Skeletal muscle tissue (tissue), 4 donors: ENCODE results near the gene XRN1. TPM values are rescaled to one million over a fixed set of nuclear protein-coding genes. Genes with fewer than 3 reads are reported as not detected.
"Not testable (repeated sequence)": the region's sequence is repeated elsewhere in the genome, so short reads cannot be mapped to it uniquely, and the experiment has no call there.

Experiments used
- H3K27ac ChIP-seq: one replicate; pipeline ENCODE4 v1.7.0; 2013; ENCODE audit warnings: mild to moderate bottlenecking, low read depth, low read length, inconsistent platforms
- H3K27me3 ChIP-seq, 3 donors: one replicate each; pipeline ENCODE4 v1.7.0; 2013; ENCODE audit warnings: low read length in 3 of 3; ENCODE audit not compliant: control insufficient read depth in 3 of 3, insufficient read depth in 3 of 3
- H3K36me3 ChIP-seq, 3 donors: one replicate each; pipeline ENCODE4 v1.7.0; 2013; ENCODE audit warnings: low read length in 3 of 3; ENCODE audit not compliant: control insufficient read depth in 3 of 3, insufficient read depth in 3 of 3
- H3K4me1 ChIP-seq, 3 donors: one replicate each; pipeline ENCODE4 v1.7.0; 2013; ENCODE audit warnings: low read length in 3 of 3, mild to moderate bottlenecking in 3 of 3; ENCODE audit not compliant: control insufficient read depth in 3 of 3, insufficient read depth in 3 of 3
- H3K4me3 ChIP-seq, 3 donors: one replicate each; pipeline ENCODE4 v1.7.0; 2013; ENCODE audit warnings: low read length in 3 of 3
- H3K9ac ChIP-seq, 3 donors: one replicate each; pipeline ENCODE4 v1.7.0; 2013; ENCODE audit warnings: low read length in 3 of 3, mild to moderate bottlenecking in 3 of 3, moderate library complexity in 2 of 3, low read depth in 1 of 3
- H3K9me3 ChIP-seq, 3 donors: one replicate each; pipeline ENCODE4 v1.7.0; 2013; ENCODE audit warnings: low read length in 3 of 3; ENCODE audit not compliant: control insufficient read depth in 3 of 3
- total RNA-seq: library from RNA; depleted of rRNA; stranded (reverse); fragments of >200 nt; gene quantifications from one replicate; pipeline ENCODE4 v1.2.3, GENCODE V29; 2014
- donor health status: Osteomylitis.

XRN1 gene
- total RNA-seq, 1 donor from 2014 or later, result 37.6 TPM

DNA sequence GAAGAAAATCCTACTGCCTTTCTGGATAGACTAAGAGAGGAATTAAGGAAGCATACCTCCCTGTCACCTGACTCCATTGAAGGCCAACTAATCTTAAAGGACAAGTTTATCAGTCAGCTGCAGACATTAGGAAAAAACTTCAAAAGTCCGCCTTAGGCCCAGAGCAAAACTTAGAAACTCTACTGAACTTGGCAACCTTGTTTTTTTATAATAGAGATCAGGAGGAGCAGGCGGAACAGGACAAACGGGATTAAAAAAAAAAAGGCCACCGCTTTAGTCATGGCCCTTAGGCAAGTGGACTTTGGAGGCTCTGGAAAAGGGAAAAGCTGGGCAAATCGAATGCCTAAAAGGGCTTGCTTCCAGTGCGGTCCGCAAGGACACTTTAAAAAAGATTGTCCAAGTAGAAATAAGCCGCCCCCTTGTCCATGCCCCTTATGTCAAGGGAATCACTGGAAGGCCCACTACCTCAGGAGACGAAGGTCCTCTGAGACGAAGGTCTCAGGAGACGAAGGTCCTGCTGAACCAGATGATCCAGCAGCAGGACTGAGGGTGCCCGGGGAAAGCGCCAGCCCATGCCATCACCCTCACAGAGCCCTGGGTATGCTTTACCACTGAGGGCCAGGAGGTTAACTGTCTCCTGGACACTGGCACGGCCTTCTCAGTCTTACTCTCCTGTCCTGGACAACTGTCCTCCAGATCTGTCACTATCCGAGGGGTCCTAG is 8.2 kb downstream of the XRN1 start:
- H3K36me3 ChIP-seq, H3K4me1 ChIP-seq, H3K9me3 ChIP-seq, H3K9ac ChIP-seq, H3K27me3 ChIP-seq, H3K27ac ChIP-seq, H3K4me3 ChIP-seq: not testable (repeated sequence)

DNA sequence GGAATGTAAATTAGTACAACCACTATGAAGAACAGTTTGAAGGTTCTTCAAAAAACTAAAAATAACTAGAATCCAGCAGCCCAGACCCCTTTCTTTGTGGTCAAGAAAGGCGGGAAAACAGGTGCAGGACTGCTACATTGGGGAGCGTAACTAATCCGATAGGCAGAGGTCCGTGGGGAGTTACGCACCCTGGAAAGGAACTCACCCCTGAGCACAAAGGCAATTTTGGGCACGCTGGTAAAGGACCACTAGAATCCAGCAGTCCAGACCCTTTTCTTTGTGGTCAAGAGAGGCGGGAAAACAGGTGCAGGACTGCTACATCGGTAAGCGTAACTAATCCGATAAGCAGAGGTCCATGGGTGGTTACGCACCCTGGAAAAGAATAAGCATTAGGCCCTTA is 9.7 kb downstream of the XRN1 start:
- H3K27me3 ChIP-seq, H3K9me3 ChIP-seq, H3K36me3 ChIP-seq, H3K9ac ChIP-seq, H3K27ac ChIP-seq, H3K4me1 ChIP-seq, H3K4me3 ChIP-seq: not testable (repeated sequence)

DNA sequence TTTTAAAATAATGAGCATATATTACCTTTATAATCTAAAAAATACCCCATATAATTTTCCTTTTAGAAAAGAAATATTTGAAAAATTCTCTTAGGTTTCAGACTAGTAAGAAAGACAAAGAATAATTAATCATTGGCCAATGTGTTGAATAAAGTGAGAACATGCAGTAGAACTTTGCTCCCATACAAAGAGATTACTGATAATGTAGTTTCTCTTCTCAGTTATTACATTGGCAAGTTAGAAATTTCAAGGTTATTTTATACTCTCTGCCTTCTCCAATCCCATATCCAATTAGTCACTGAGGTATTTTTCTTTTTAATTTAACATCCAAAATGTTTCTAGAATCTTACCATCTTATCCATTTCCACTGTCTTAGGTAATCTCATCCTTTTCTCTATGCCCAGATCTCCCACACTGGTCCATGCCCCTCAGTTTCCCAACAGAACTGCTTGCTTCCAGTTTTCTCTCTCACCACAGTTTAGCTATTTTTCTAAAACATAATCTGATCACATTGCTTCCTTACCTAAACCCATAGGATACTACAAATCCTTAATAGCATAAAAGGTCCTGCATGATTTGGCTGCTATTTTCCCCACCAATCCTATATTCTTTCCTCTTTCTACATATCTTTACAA is 10.8 kb downstream of the XRN1 start:
- H3K27ac ChIP-seq, result no peak overlapping the region
- H3K4me3 ChIP-seq, result no peak overlapping the region
- H3K4me1 ChIP-seq, result no peaks in the 10 kb centered on the region
- H3K9ac ChIP-seq, result no peak overlapping the region
- H3K36me3 ChIP-seq, result peaks cover 2 to 4% (median 3%) of the 10 kb centered on the region in 3 donors
- H3K27me3 ChIP-seq, result no peaks in the 10 kb centered on the region
- no peaks in the 10 kb centered on the region for H3K9me3 ChIP-seq

DNA sequence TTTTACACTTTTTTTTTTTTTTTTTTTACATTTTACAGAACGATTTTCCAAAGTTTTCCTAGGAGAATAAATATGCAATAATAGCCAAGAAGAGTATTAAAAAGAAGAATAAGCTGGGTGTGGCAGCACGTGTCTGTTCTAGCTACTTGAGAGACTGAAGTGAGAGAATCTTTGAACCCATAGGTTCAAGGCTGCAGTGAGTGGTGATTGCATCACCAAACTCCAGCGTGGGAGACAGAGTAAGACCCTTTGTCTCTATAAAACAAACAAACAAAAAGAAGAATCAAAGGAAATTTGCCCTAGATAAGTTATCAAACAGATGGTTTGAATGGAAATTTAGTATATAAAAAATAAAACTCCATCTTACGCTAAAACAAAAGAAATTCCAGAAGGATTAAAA is 13.3 kb downstream of the XRN1 start:
- Histone ChIP-seq H3K9me3 (no peaks in the 10 kb centered on the region), H3K36me3 (peaks cover 2 to 19% (median 10%) of the 10 kb centered on the region in 3 donors), H3K27me3 (no peaks in the 10 kb centered on the region), H3K9ac (no peak overlapping the region), H3K4me3 (no peak overlapping the region), H3K27ac (no peak overlapping the region), H3K4me1 (no peaks in the 10 kb centered on the region)

DNA sequence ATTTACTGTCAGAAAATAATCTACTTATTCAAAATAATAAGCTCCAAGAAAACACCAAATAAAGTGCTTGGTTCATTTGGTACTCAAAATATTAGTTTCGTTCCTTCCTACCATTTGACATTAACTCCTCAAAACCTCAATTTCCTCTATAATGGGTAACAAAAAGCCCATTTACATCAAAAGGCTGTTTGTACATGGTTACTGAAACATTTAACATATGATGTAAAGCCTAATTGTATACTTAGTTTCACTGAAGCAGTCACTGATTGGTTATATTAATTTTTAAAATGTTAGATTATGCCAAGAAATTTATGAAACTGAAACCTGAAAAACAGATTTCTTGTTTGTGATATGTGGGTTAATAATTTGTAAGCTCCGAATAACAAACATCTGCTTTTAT is 14.7 kb downstream of the XRN1 start:
- Histone ChIP-seq H3K27me3 (no peaks in the 10 kb centered on the region), H3K9me3 (no peaks in the 10 kb centered on the region), H3K4me1 (no peaks in the 10 kb centered on the region), H3K9ac (no peak overlapping the region), H3K27ac (no peak overlapping the region), H3K4me3 (no peak overlapping the region), H3K36me3 (peaks cover 2 to 22% (median 10%) of the 10 kb centered on the region in 3 donors)

DNA sequence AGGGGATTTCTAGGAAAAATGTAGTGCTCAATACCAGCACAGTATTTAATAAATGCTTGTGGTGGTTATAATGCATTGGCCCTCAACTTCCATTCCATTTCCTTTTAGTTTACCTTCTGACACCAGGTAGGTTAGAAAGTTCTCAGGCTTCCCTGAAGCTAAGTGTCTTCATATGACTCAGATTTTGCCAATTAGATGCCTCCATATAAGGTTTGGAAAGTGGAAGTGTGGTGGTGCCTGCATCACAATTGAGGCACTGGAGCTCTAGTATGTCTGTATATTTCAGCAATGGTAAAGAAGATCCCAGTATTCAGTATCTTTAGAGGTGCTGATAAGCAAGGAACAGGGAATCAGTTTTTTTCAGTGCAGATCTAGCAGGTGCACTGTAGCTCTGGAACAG is 18.3 kb downstream of the XRN1 start:
- no peak overlapping the region for H3K9ac ChIP-seq
- H3K9me3 ChIP-seq, result no peaks in the 10 kb centered on the region
- no peak overlapping the region for H3K27ac ChIP-seq
- no peak overlapping the region for H3K4me3 ChIP-seq
- peaks cover 0 to 26% (median 10%) of the 10 kb centered on the region in 3 donors for H3K36me3 ChIP-seq
- no peaks in the 10 kb centered on the region for H3K4me1 ChIP-seq
- H3K27me3 ChIP-seq, result no peaks in the 10 kb centered on the region

DNA sequence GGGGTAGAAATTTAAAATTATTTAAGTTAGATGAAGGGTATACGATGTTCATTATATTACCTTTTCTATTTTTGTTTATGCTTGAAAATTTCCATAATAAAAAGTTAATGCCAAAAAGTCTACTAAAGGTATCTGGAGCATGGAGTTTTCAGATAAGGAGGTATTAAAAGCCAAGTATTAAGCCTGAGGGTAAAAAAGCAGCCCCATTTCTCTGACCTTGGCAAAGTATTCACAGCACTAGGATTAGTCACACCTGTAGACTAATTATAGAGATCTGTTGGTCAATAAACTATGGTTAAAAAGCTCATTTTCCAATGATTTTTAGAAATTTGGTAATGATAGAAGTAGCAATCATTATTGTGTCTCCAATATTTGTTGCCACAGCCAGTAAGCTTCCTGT is 23.1 kb downstream of the XRN1 start:
- Histone ChIP-seq H3K9ac (no peak overlapping the region), H3K36me3 (peaks cover 3 to 21% (median 20%) of the 10 kb centered on the region in 3 donors), H3K4me3 (no peak overlapping the region), H3K4me1 (no peaks in the 10 kb centered on the region), H3K27me3 (no peaks in the 10 kb centered on the region), H3K9me3 (no peaks in the 10 kb centered on the region), H3K27ac (no peak overlapping the region)

DNA sequence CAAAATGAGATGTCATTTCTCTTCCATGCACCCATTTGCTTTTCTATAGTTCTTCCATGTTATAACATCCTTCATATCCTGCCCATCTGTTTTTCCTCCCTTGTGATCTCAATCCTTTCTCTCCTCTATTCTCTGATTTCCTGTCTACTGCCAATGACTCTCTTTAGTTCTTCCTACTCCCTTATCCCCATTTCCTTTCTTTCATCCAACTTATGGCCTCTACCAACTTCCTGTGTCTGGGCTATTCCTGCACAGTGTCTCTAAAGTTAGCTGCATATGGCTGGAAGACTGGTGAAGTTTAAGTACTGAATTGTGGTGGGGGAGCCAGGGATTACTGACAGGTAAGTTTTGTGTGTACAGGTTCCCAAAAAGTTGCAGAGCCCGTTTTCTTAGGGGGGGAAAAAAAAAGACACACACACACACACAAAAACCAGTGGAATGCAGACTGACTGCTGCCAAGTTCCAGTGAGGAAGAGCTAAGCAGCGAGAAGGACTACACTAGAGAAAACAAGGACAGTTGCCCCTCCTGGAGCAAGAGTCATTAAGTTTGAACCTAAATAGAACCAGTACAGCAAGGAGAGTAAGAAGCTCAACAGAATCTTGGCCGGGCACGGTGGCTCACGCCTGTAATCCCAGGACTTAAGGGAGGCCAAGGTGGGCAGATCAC is 28.8 kb downstream of the XRN1 start:
- Histone ChIP-seq H3K9me3 (no peaks in the 10 kb centered on the region), H3K36me3 (peaks cover 10 to 50% (median 35%) of the 10 kb centered on the region in 3 donors), H3K4me3 (no peak overlapping the region), H3K4me1 (no peaks in the 10 kb centered on the region), H3K27me3 (no peaks in the 10 kb centered on the region), H3K9ac (no peak overlapping the region), H3K27ac (no peak overlapping the region)

DNA sequence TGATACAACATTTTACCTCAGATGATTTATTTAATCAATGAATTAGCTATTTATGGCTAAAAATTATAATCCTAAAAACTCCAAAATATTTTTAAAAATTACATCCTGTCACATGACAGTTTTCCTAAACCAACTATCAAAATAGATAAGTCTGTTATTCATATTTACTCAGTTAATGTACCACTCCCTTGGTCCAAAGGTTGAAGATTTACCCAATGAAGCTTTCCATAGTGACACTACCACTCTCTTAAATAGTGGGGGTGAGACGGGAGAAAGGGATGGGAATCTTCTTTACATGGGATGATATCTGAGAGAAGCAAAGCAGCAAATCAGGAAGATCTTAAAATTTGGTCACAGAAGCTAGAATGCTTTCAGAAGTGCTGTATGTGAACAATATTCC is 30.5 kb downstream of the XRN1 start:
- no peak overlapping the region for H3K27ac ChIP-seq
- H3K27me3 ChIP-seq, result no peaks in the 10 kb centered on the region
- no peaks in the 10 kb centered on the region for H3K9me3 ChIP-seq
- no peak overlapping the region for H3K4me3 ChIP-seq
- peaks cover 7 to 49% (median 41%) of the 10 kb centered on the region in 3 donors for H3K36me3 ChIP-seq
- no peaks in the 10 kb centered on the region for H3K4me1 ChIP-seq
- H3K9ac ChIP-seq, result no peak overlapping the region

DNA sequence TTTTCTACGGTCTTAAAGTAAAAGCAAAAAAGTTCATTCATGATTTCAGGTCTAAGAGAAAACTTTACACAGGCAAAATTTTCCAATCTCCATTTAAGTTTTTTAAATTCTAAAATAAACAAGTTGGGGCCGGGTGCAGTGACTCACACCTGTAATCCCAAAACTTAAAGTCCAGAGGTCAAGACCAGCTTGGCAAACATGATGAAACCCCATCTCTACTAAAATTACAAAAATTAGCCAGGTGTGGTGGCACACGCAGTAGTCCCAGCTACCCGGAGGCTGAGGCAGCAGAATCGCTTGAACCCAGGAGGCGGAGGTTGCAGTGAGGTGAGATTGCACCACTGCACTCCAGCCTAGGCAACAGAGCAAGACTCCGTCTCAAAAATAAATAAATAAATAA is 47.3 kb downstream of the XRN1 start:
- H3K27ac ChIP-seq, H3K27me3 ChIP-seq, H3K4me3 ChIP-seq, H3K9ac ChIP-seq, H3K9me3 ChIP-seq, H3K4me1 ChIP-seq: not testable (repeated sequence)
- H3K36me3 ChIP-seq, result peaks cover 21 to 57% (median 40%) of the 10 kb centered on the region in 3 donors
